ENCODE measurements around the gene TSC22D3.

TSC22D3 gene

DNA sequence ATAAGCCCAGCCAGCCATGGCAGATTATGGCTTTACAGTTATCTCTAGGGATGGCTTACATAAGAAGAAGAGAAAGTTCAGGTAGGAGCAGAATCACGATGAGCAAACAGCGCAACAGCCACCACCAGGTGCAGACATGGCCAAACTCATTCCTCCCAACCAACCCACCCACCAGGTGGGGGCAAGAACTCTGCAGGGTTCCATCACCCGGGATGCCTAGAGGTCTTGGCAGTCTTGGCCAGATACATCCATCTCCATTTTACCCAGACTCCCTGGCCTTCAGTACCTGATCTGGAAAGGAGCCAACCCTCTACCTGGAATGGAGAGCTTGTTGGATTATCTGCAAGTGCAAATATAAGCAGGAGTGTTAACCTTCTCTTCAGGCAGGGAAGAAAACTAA is 7.5 kb downstream of the TSC22D3 start:
- TF ChIP-seq CTCF (IDR thresholded peaks at IDR 0.05): no peak

GRCh38 chrX:107766470-107767150 is 9.0 kb downstream of the TSC22D3 start:
- no peak for TF ChIP-seq CTCF (IDR thresholded peaks at IDR 0.05)

DNA sequence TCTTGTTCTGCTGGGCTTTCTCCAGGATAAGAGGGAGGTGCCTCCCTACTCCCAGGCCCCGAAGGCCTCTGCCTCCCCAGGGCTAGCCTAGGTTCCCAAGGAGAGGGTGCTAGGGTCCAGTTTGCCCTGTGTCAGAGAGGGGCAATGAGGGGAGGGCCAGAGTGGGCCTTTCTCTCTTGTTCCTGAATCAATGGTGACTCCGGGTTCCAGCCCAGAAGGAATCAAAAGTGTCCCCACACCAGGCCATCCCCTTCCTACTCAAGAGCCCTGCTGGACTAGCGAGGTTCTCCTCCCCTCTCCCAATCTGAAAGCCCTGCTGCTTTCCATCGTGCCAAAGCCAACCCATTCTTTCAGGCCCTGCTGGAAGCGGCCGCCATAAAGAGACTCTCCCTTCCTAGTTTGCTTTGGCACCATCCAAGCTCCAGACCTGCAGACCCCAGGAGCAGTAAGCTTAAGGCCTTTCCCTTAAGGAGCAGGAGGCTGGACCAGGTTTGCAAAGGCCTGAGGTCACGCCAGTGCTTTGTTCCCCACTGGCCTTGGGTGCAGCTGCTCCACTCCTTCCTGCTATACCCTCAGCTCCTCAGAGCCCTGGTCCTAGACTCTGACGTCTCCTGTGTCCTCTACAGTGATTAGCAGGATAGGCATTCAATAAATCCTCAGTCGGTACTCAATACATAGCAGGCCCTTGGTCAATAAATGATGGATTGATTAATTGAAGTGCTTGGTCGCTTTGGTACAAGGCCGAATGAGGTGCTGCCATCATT is 10.6 kb downstream of the TSC22D3 start:
- TF ChIP-seq CTCF (IDR thresholded peaks at IDR 0.05): no peak

DNA sequence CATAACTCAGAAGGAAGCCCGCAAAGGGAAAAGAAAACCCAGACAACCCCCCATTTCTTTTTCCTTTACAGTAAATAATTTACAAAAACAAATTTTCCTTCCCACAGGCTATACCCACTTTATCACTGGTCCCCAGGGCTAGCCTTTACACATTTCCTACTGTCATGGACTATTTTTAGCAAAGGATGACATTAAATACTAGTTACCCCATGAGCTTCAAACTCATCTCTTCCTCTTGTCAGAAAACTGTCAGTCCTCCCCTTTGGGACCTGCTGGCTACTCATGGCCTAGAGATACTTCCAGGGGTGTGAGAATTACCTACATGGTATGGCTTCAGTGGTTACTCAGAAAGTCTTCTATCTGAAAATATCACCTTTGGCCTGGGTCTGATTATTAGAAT is 11.9 kb downstream of the TSC22D3 start:
- no peak for TF ChIP-seq CTCF (IDR thresholded peaks at IDR 0.05)

DNA sequence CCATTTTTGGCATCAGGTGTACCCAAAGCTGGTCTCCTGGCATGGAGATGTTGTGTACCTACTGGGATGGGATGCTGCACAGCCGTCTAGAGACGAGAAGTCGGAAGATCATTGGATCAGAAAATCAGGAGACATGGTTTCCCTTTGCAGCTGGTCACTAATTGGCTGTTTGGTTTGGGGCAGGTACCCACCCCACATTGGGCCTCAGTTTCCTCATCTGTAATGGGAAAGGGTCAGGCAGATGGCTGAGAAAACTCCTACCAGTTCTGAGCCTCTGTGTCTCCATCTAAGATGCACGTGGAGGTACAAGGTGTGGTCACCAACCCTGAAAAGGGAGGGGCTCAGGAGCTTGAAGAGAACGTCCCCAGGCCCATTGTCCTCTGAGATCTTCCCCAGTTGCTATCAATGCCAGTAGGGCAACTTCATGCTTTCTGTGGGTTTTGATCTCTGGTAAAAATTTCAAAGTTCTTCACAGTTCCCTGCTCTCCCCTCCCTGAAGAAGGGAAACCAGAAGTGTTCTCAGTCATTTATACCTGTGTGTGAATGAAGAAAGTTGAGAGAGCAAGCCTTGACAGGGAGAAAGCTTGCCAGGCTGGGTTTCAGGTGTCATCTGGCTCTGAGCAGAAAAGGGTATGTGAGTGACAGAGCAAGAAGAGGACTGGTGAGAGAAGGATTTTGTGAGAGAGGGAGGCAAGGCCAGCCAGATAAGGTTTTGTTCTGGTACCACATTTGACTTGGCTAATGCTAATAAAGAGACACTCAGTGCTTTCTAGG is 15.1 kb downstream of the TSC22D3 start:
- no peak for TF ChIP-seq CTCF (IDR thresholded peaks at IDR 0.05)

- TF ChIP-seq CTCF (IDR thresholded peaks at IDR 0.05): no peak
These were observed 17.3 kb downstream of the TSC22D3 start for GRCh38 chrX:107758231-107758766.

DNA sequence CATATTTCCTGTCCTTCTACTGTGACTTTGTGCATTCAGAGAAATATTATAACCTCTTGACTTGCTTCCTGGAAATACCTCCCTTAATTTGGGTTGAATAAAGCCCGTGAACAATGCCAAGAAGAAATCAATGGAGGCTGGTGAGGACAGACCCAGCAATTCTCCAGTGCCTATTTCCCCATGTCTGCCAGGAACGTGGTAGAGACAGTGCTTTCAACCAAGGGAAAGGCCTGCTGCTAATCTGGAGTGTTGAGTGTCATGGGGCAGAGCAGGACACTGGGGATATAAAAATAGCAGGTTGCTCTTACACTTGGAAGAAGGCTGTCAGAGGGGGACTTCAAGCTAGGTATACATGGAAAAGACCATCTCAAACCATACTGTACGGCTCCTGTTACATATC is 19.9 kb downstream of the TSC22D3 start:
- TF ChIP-seq CTCF (IDR thresholded peaks at IDR 0.05): no peak

All from LNCAP (cell line).